ENCODE data around the gene SLC30A9. TPM values are rescaled to one million over a fixed set of nuclear protein-coding genes. Genes with fewer than 3 reads are reported as not detected.

The SLC30A9 gene
- total and polyA plus RNA-seq, 2 of the 13 experiments (the other 11 are each of a cell fraction or from before 2014, with no cell fraction given): 27.5 to 72.8 TPM

GRCh38 chr4:42132099-42132498 lies 141.8 kb downstream of the SLC30A9 start:
- 27% methylated on average over 5 of the region's 7 CpGs for WGBS (ENCODE audit: low lambda C conversion rate)
- no peak for ATAC-seq
- H3K9me3 ChIP-seq (ENCODE audit: low read length): no peaks in the 10 kb centered on the region
- no peak for FAIRE-seq
- no TSS peak for BruUV-seq (replicated peaks)
- POLR2A ChIA-PET: no interaction called here
- CTCF ChIA-PET (ENCODE audit: low intra/inter-chr PET ratio, low total read pairs): no interaction called here
- H3K9ac ChIP-seq (ENCODE audit: insufficient read depth, low read depth, low read length): no peak overlapping the region
- no peak overlapping the region for H3K27ac ChIP-seq (ENCODE audit: extremely low read length, insufficient read depth, low read length)
- H3K79me2 ChIP-seq (ENCODE audit: insufficient read depth, low read length): no peaks in the 10 kb centered on the region
- no peaks in the 10 kb centered on the region for H4K20me1 ChIP-seq (ENCODE audit: insufficient read depth, low read length)
- H3K4me3 ChIP-seq (replicated peaks in 1 of 3; ENCODE audit: insufficient read depth in 1 of 3, low read depth in 2 of 3, low read length in 3 of 3): no peak overlapping the region
- no peaks in the 10 kb centered on the region for H3K4me1 ChIP-seq (ENCODE audit: insufficient read depth, low read length)
- no peaks in the 10 kb centered on the region for H3K36me3 ChIP-seq (replicated peaks in 1 of 2; ENCODE audit: control insufficient read depth in 1 of 2, insufficient read depth in 2 of 2, low read length in 2 of 2)
- intact Hi-C loops (cut with micrococcal nuclease; ENCODE audit: unreplicated experiment): no loop called here
- TF ChIP-seq, protein P1, sequence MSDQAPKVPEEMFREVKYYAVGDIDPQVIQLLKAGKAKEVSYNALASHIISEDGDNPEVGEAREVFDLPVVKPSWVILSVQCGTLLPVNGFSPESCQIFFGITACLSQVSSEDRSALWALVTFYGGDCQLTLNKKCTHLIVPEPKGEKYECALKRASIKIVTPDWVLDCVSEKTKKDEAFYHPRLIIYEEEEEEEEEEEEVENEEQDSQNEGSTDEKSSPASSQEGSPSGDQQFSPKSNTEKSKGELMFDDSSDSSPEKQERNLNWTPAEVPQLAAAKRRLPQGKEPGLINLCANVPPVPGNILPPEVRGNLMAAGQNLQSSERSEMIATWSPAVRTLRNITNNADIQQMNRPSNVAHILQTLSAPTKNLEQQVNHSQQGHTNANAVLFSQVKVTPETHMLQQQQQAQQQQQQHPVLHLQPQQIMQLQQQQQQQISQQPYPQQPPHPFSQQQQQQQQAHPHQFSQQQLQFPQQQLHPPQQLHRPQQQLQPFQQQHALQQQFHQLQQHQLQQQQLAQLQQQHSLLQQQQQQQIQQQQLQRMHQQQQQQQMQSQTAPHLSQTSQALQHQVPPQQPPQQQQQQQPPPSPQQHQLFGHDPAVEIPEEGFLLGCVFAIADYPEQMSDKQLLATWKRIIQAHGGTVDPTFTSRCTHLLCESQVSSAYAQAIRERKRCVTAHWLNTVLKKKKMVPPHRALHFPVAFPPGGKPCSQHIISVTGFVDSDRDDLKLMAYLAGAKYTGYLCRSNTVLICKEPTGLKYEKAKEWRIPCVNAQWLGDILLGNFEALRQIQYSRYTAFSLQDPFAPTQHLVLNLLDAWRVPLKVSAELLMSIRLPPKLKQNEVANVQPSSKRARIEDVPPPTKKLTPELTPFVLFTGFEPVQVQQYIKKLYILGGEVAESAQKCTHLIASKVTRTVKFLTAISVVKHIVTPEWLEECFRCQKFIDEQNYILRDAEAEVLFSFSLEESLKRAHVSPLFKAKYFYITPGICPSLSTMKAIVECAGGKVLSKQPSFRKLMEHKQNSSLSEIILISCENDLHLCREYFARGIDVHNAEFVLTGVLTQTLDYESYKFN (CRISPR knock-in tag; conservative IDR thresholded peaks at IDR 0.05): no peak
- no peak for TF ChIP-seq POGZ (CRISPR knock-in tag; IDR thresholded peaks at IDR 0.05)
- H3K27me3 ChIP-seq (ENCODE audit: control insufficient read depth in 1 of 2, insufficient read depth in 2 of 2, low read length in 2 of 2): peaks cover 0 to 8% of the 10 kb centered on the region in 2 experiments; a peak in 1 of 5 replicates
- in situ Hi-C loops (cut with HindIII; ENCODE audit: extremely low pct_ligation_motif_present, low pct_unique_long_range_greater_than_20kb): no loop called here
- H2AFZ ChIP-seq (ENCODE audit: low read length): no peak overlapping the region
- no peak for DNase-seq (ENCODE audit: low spot score)
- no peak overlapping the region for H3K4me2 ChIP-seq (ENCODE audit: low read depth, low read length)

DNA sequence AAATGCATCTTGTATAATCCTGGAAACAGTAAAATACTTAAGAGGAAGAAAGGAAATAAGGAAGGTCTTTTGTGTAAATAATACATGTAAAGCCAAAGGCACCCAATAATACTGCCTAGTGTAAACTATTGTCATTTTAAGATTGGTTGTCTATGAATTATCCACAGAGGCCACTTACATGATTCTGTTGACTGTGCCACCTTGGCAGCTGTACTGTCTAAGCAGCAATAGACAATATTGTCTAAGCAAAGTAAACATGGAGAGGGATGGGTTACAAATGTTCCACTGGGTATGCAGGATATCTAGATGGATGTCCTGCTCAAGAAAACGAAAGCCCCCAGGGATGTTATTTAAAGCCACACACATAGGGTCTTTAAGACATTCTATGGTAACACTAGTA lies 142.7 kb downstream of the SLC30A9 start:
- H3K9ac ChIP-seq (ENCODE audit: insufficient read depth, low read depth, low read length): no peak overlapping the region
- WGBS (ENCODE audit: low lambda C conversion rate): 0% methylated on average over 1 of the region's 1 CpG
- no peak for ATAC-seq
- in situ Hi-C loops (cut with HindIII; ENCODE audit: extremely low pct_ligation_motif_present, low pct_unique_long_range_greater_than_20kb): no loop called here
- intact Hi-C loops (cut with micrococcal nuclease; ENCODE audit: unreplicated experiment): no loop called here
- no peaks in the 10 kb centered on the region for H3K36me3 ChIP-seq (replicated peaks in 1 of 2; ENCODE audit: control insufficient read depth in 1 of 2, insufficient read depth in 2 of 2, low read length in 2 of 2)
- no peak for FAIRE-seq
- H2AFZ ChIP-seq (ENCODE audit: low read length): no peak overlapping the region
- H3K27ac ChIP-seq (ENCODE audit: extremely low read length, insufficient read depth, low read length): no peak overlapping the region
- BruUV-seq (replicated peaks): no TSS peak
- CTCF ChIA-PET (ENCODE audit: low intra/inter-chr PET ratio, low total read pairs): no interaction called here
- POLR2A ChIA-PET: no interaction called here
- H3K4me1 ChIP-seq (ENCODE audit: insufficient read depth, low read length): no peaks in the 10 kb centered on the region
- H3K79me2 ChIP-seq (ENCODE audit: insufficient read depth, low read length): no peaks in the 10 kb centered on the region
- H3K4me2 ChIP-seq (ENCODE audit: low read depth, low read length): no peak overlapping the region
- no peaks in the 10 kb centered on the region for H4K20me1 ChIP-seq (ENCODE audit: insufficient read depth, low read length)
- no peak overlapping the region for H3K4me3 ChIP-seq (replicated peaks in 1 of 3; ENCODE audit: insufficient read depth in 1 of 3, low read depth in 2 of 3, low read length in 3 of 3)
- H3K9me3 ChIP-seq (ENCODE audit: low read length): no peaks in the 10 kb centered on the region
- H3K27me3 ChIP-seq (ENCODE audit: control insufficient read depth in 1 of 2, insufficient read depth in 2 of 2, low read length in 2 of 2): peaks cover 0 to 8% of the 10 kb centered on the region in 2 experiments; a peak in 1 of 5 replicates
- no peak for DNase-seq (ENCODE audit: low spot score)
- TF ChIP-seq, protein P2, sequence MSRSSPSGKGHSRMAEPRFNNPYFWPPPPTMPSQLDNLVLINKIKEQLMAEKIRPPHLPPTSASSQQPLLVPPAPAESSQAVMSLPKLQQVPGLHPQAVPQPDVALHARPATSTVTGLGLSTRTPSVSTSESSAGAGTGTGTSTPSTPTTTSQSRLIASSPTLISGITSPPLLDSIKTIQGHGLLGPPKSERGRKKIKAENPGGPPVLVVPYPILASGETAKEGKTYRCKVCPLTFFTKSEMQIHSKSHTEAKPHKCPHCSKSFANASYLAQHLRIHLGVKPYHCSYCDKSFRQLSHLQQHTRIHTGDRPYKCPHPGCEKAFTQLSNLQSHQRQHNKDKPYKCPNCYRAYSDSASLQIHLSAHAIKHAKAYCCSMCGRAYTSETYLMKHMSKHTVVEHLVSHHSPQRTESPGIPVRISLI (CRISPR knock-in tag; IDR thresholded peaks at IDR 0.05; ENCODE audit: borderline replicate concordance): no peak
- TF ChIP-seq ISX (CRISPR knock-in tag; conservative IDR thresholded peaks at IDR 0.05): no peak
- TF ChIP-seq TAF1 (CRISPR knock-in tag; IDR thresholded peaks at IDR 0.05): no peak
- TF ChIP-seq, protein P3, sequence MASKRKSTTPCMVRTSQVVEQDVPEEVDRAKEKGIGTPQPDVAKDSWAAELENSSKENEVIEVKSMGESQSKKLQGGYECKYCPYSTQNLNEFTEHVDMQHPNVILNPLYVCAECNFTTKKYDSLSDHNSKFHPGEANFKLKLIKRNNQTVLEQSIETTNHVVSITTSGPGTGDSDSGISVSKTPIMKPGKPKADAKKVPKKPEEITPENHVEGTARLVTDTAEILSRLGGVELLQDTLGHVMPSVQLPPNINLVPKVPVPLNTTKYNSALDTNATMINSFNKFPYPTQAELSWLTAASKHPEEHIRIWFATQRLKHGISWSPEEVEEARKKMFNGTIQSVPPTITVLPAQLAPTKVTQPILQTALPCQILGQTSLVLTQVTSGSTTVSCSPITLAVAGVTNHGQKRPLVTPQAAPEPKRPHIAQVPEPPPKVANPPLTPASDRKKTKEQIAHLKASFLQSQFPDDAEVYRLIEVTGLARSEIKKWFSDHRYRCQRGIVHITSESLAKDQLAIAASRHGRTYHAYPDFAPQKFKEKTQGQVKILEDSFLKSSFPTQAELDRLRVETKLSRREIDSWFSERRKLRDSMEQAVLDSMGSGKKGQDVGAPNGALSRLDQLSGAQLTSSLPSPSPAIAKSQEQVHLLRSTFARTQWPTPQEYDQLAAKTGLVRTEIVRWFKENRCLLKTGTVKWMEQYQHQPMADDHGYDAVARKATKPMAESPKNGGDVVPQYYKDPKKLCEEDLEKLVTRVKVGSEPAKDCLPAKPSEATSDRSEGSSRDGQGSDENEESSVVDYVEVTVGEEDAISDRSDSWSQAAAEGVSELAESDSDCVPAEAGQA (IDR thresholded peaks at IDR 0.05; ENCODE audit: low read depth): no peak
- TF ChIP-seq, protein P3 (CRISPR knock-in tag; IDR thresholded peaks at IDR 0.05; ENCODE audit: borderline replicate concordance): no peak
- no peak for TF ChIP-seq HOXD1 (CRISPR knock-in tag; IDR thresholded peaks at IDR 0.05)

Measured in HepG2 (cell line).